Mesodermal cell (in vitro differentiated cells): ENCODE results near the gene HIP1.
A peak's percentile ranks its signal among the peaks of the same experiment; 100 is the strongest.
"Not testable (repeated sequence)": the region's sequence is repeated elsewhere in the genome, so short reads cannot be mapped to it uniquely, and the experiment has no call there.

ENCODE experiments used
- H3K27ac ChIP-seq: 2 replicates; pipeline ENCODE4 v1.7.0; 2013; ENCODE audit warnings: mild to moderate bottlenecking, low read depth, low read length, moderate library complexity; ENCODE audit not compliant: severe bottlenecking
- H3K36me3 ChIP-seq: 2 replicates; pipeline ENCODE4 v1.7.1; 2013; ENCODE audit warnings: mild to moderate bottlenecking, low read length, moderate library complexity; ENCODE audit not compliant: control insufficient read depth, insufficient read depth
- H3K4me1 ChIP-seq: one replicate; pipeline ENCODE4 v1.7.1; 2013; ENCODE audit warnings: mild to moderate bottlenecking, low read length; ENCODE audit not compliant: insufficient read depth, control insufficient read depth, poor library complexity, severe bottlenecking
- H3K4me3 ChIP-seq: 2 replicates; pipeline ENCODE4 v1.7.0; 2013; ENCODE audit warnings: low read length, control low read depth, mild to moderate bottlenecking; ENCODE audit not compliant: insufficient read depth, poor library complexity, severe bottlenecking; ENCODE audit errors: extremely low read depth
- H3K9me3 ChIP-seq: 2 replicates; pipeline ENCODE4 v1.7.1; 2013; ENCODE audit warnings: mild to moderate bottlenecking, low read length, moderate library complexity; ENCODE audit not compliant: control insufficient read depth
- WGBS, 2 experiments: methylation state at CpG; one replicate each; pipeline ENCODE4 v1.1.5; 2013; ENCODE audit warnings: missing lambda C conversion rate in 2 of 2; ENCODE audit not compliant: insufficient coverage in 2 of 2; 5-methylcytosine and 5-hydroxymethylcytosine counted together

The HIP1 gene

DNA sequence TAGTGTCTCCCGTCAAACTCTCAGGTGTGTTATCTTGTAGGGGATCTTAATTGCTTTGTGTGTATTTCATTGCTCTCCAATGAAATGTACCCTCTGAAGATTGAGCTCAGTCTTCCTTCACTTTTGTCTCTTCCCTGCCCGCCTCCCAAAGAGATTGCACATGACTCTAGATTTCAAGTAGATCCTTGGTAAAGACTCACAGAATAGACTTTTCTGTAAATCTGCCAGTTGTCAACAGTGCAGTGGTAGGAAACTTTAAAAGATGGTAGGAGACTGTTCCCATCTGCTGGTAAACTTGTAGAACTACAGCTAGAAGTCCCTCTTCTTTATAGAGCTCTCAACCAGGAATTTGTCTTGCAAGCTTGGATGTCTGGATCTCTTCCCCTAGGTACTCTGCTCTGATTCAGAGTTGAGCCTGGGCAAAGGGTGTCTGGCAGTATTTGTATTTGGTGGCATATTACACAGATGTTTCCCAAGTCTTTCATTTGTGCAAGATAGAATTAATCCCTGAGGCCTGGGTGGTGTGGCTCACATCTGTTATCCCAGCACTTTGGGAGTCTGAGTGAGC, 23.7 kb upstream of the HIP1 start:
- no peak overlapping the region for H3K4me3 ChIP-seq
- no peaks in the 10 kb centered on the region for H3K36me3 ChIP-seq
- H3K4me1 ChIP-seq, result no peaks in the 10 kb centered on the region
- H3K9me3 ChIP-seq, result peaks cover 3% of the 10 kb centered on the region
- H3K27ac ChIP-seq, result no peak overlapping the region
- no CpG with 5 or more reads among the region's 2 CpGs for WGBS, 2 experiments

DNA sequence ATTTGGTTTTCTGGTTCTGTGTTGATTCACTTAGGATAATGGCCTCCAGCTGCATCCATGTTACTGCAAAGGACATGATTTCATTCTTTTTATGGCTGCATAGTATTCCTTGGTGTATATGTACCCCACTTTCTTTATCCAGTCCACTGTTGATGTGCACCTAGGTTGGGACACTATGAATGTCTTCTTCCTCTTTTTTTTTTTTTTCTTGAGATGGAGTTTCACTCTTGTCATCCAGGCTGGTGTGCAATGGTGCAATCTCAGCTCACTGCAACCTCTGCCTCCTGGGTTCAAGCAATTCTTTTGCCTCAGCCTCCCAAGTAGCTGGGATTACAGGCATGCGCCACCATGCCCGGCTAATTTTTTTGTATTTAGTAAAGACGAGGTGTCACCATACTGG, 23.1 kb upstream of the HIP1 start:
- not testable (repeated sequence) for H3K27ac ChIP-seq, H3K4me3 ChIP-seq, H3K9me3 ChIP-seq, H3K4me1 ChIP-seq, H3K36me3 ChIP-seq
- 80 to 84% methylated on average over 3 of the region's 3 CpGs for WGBS, 2 experiments

DNA sequence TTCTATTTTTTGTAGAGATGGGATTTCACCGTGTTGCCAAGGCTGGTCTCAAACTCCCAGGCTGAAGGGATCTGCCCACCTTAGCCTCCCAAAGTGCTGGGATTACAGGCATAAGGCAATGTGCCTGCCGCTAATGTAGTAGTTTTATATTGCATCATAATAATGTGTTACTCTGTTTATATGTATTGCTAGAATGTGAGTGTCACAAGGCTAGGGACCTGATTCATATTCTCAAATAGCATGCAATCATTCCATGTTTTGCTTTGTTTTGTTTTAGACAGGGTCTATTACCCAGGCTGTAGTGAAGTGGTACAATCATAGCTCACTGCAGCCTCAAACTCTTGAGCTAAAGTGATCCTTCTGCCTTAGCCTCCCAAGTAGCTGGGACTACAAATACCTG, 19.8 kb upstream of the HIP1 start:
- H3K27ac ChIP-seq, result no peak overlapping the region
- no peak overlapping the region for H3K4me3 ChIP-seq
- peaks cover 3% of the 10 kb centered on the region for H3K9me3 ChIP-seq
- H3K4me1 ChIP-seq, result no peaks in the 10 kb centered on the region
- 80% methylated on average over 1 of the region's 2 CpGs; no CpG with 5 or more reads in 1 of the 2 experiments for WGBS, 2 experiments
- no peaks in the 10 kb centered on the region for H3K36me3 ChIP-seq

DNA sequence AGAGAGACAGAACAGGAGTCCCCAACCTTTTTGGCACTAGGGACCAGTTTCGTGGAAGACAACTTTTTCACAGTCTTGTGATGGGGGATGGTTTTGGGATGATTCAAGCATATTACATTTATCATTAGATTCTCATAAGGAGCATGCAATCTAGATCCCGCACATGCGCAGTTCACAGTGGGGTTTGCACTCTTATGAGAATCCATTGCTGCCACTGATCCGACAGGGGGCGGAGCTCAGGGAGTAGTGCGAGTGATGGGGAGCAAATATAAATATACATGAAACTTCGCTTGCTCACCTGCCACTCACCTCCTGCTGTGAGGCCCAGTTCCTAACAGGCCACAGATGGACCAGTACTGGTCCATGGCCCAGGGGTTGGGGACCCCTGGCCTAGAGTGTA, 19.1 kb upstream of the HIP1 start:
- Histone ChIP-seq H3K9me3 (peaks cover 3% of the 10 kb centered on the region), H3K4me3 (no peak overlapping the region), H3K27ac (no peak overlapping the region), H3K4me1 (peaks cover 3% of the 10 kb centered on the region), H3K36me3 (no peaks in the 10 kb centered on the region)
- 84 to 91% methylated on average over 4 of the region's 7 CpGs for WGBS, 2 experiments

DNA sequence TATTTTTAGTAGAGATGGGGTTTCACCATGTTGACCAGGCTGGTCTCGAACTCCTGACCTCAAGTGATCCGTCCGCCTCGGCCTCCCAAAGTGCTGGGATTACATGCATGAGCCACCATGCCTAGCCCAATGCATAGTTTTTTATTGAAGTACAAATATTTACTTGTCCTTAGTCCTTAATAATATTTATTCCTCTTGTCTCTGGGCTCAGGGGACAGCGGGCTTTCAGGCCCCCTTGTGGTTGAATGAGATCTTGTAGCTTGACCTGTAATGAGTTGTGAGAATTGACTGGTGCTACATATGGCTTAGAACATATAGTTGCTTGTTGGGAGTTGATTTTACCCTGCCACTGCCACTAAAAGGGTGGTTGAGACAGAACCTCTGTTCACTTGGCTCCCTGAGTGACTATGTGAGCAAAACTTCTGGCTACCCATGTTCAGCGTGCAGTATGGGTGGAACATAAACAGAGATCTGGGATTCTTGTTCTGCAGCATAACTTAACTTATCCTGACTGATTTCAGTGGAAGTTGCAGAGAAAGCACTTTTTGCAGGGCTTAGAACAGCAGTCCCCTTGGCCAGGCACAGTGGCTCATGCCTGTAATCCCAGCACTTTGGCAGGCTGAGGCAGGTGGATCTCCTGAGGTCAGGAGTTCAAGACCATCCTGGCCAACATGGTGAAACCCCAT, 18.4 kb upstream of the HIP1 start:
- H3K4me3 ChIP-seq, result no peak overlapping the region
- no peaks in the 10 kb centered on the region for H3K36me3 ChIP-seq
- H3K4me1 ChIP-seq, result peaks cover 3% of the 10 kb centered on the region
- no peak overlapping the region for H3K27ac ChIP-seq
- WGBS, 2 experiments, result 70 to 100% methylated on average over 1 to 3 of the region's 6 CpGs
- peaks cover 3% of the 10 kb centered on the region for H3K9me3 ChIP-seq

DNA sequence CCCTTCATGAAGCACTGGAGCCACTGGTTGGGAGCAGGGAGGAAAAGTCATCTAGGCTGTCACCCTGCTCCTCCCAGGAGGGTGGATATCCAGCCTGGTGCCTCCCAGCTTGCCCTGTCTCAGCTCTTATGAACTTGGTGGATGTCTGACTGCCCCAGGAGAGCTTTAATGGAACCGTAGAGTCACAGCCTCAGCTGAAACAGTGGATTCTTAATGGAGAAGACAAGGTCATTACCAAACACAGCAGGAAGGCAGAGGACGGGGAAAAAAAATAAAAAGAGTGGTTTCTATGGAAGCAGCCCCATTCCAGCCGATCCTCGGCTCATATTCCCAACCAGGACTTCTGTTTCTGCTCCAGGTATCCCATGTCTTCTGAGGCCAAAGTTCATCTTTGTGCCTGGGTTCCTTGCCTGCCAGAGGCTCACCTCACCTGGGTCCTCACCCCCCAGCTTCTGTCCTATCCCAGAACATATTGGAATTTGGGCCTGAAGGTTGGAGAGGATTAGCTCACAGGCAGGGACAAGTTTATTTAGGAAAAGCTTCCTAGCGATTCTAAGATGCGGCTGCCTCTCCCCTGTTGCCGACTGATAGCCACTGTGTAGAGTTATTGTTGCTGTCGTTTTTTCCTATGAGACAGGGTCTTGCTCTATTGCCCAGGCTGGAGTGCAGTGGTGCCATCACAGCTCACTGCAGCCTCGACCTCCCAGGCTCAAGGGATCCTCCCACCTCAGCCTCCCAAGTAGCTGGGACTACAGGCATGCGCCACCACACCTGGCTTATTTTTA, 17.7 kb upstream of the HIP1 start:
- peaks cover 3% of the 10 kb centered on the region for H3K9me3 ChIP-seq
- H3K4me3 ChIP-seq, result no peak overlapping the region
- WGBS, 2 experiments, result 84 to 86% methylated on average over 7 to 8 of the region's 10 CpGs
- H3K4me1 ChIP-seq, result peaks cover 3% of the 10 kb centered on the region
- H3K27ac ChIP-seq, result no peak overlapping the region
- H3K36me3 ChIP-seq, result no peaks in the 10 kb centered on the region

DNA sequence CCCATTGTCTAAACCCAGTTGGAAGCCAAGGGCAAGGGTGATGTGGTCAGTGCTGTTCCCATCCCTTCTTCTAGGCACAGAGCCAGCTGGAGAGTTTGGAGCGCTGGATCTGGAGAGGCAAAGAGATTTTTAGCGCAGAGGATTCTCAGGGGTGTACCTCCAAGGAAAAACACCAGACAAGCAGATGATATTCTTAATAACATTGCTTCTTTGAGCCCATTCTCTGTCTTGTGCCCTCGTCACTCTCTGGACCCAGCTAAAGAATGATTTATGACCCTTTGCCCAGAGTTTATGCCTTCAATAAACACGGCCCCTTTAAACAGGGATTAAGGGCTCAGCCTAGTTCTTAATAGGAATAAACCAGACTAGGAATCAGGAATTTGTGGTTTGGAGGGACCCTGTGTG, 4.7 kb upstream of the HIP1 start:
- Histone ChIP-seq H3K4me3 (no peak overlapping the region), H3K4me1 (peaks cover 7% of the 10 kb centered on the region), H3K9me3 (no peaks in the 10 kb centered on the region), H3K36me3 (no peaks in the 10 kb centered on the region), H3K27ac (no peak overlapping the region)
- WGBS, 2 experiments, result 86 to 100% methylated on average over 2 to 4 of the region's 4 CpGs

DNA sequence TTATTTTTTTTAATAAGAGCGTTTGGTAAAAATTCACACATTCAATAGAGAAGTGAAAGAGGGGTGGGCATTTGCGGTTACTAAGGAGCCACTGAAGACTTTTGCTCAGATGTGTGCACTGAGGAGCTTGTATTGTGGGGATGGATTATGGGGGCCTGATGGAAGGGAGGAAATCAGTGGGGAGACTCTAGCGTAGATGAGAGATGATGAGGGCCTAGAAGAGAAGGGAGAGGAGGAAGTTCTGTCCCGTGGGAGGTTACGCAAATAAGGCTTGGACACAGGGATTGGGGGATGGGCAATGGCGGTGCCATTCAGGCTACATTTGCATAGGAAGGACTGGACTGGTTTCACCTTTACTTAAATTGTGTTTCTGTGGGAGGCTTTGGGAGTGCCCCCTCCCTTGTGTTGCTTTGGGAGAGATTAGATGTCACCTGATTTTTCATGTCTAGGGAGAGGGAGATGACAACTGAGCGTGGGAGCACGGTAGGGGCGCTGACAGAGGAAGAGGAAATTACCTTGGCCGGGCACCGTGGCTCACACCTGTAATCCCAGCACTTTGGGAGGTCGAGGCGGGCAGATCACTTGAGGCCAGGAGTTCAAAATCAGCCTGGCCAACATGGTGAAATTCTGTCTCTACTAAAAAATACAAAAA, 2.2 kb upstream of the HIP1 start:
- Histone ChIP-seq H3K36me3 (no peaks in the 10 kb centered on the region), H3K27ac (no peak overlapping the region), H3K4me3 (no peak overlapping the region), H3K9me3 (no peaks in the 10 kb centered on the region), H3K4me1 (peaks cover 13% of the 10 kb centered on the region)
- whole genome bisulfite sequencing, 2 experiments, result 50 to 53% methylated on average over 12 of the region's 13 CpGs

DNA sequence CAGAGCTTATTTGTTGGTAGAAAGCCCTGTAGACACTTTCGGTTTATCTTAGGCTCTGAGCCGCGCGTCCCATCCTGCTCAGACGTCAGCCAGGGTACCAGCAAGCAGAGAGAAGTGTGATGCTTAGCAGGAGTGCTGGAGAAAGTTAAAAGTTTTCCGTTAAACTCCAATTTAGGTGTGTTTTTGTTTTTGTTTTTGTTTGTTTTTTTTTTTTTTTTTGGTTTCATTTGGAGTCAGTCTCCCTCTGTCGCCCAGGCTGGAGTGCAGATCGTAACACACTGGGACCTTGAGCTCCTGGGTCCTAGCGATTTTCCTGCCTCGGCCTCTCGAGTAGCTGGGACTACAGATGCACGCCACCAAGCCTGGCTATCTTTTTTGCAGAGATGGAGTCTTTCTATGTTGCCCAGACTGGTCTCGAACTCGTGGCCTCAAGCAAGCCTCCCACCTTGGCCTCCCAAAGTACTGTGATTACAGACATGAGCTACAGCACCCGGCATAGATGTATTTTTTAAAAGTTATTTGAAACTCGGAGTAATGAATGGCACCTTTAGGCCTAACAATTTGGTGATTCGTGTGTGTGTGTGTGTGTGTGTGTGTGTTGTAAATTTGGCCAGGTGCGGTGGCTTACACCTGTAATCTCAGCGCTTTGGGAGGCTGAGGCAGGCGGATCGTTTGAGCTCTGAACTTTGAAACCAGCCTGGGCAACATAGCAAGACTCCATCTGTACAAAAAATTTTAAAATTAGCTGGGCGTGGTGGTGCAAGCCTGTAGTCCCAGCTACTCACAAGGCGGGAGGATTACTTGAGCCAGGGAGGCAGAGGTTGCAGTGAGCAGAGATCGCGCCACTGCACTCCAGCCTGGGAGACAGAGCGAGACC, 1.3 kb upstream of the HIP1 start:
- Histone ChIP-seq H3K4me1 (peaks cover 13% of the 10 kb centered on the region), H3K36me3 (no peaks in the 10 kb centered on the region), H3K4me3 (peak overlapping the region; percentile 60), H3K27ac (peak overlapping the region; percentile 36), H3K9me3 (no peaks in the 10 kb centered on the region)
- 55 to 66% methylated on average over 18 to 22 of the region's 26 CpGs for WGBS, 2 experiments
